Stomach (tissue), 9 donors: ENCODE results near the gene CLTCL1. TPM values are rescaled to one million over a fixed set of nuclear protein-coding genes. Genes with fewer than 3 reads are reported as not detected.

ENCODE experiments used
- DNase-seq, 2 donors: peaks; one replicate each; pipeline versions ENCODE4 v3.0.0 to v3.0.0-alpha.2; 2013 to 2019
- H3K27ac ChIP-seq, 5 donors: fragments of 200-600 bp in 4 of 5; sonication (generic) in 4 of 5; one replicate each; pipeline ENCODE4 v1.5.1; 2013 to 2019; ENCODE audit warnings: mild to moderate bottlenecking in 1 of 5, moderate library complexity in 1 of 5
- H3K27me3 ChIP-seq, 3 donors: fragments of 200-600 bp; sonication (generic); one replicate each; pipeline ENCODE4 v1.5.1; 2017 to 2019; ENCODE audit warnings: mixed run types in 1 of 3
- H3K36me3 ChIP-seq, 4 donors: fragments of 200-600 bp; sonication (generic); 1 replicate in 3 of 4; 2 replicates in 1 of 4; pipeline ENCODE4 v1.5.1; 2016 to 2019
- H3K4me1 ChIP-seq, 4 donors: fragments of 200-600 bp; sonication (generic); one replicate each; pipeline ENCODE4 v1.5.1; 2016 to 2019
- H3K4me3 ChIP-seq, 4 donors: fragments of 200-600 bp; sonication (generic) in 3 of 4; one replicate each; pipeline ENCODE4 v1.5.1; 2016 to 2019; ENCODE audit warnings: mild to moderate bottlenecking in 1 of 4
- H3K9me3 ChIP-seq, 4 donors: fragments of 200-600 bp; sonication (generic); one replicate each; pipeline ENCODE4 v1.5.1; 2016 to 2019
- CTCF ChIP-seq, 7 experiments: fragments of 450-650 bp in 4 of 7; fragments of 200-600 bp in 3 of 7; sonication (generic) in 3 of 7; IDR thresholded peaks; one replicate each; pipeline ENCODE4 v1.5.1; 2016 to 2019; ENCODE audit warnings: antibody characterized with exemption in 7 of 7, control low read depth in 2 of 7, mild to moderate bottlenecking in 1 of 7
- EP300 ChIP-seq: sonication (generic); formaldehyde crosslinking; IDR thresholded peaks from one replicate; pipeline ENCODE4 v1.6.1; 2017; ENCODE audit warnings: antibody characterized with exemption
- POLR2A ChIP-seq, 4 donors: fragments of 450-650 bp; IDR thresholded peaks; one replicate each; pipeline ENCODE4 v1.6.1; 2016; ENCODE audit warnings: antibody characterized with exemption in 4 of 4, control low read depth in 2 of 4, mild to moderate bottlenecking in 1 of 4, moderate library complexity in 1 of 4
- POLR2AphosphoS5 ChIP-seq, 3 donors: sonication (generic); formaldehyde crosslinking; IDR thresholded peaks; one replicate each; pipeline ENCODE4 v1.6.1; 2016; ENCODE audit warnings: antibody characterized with exemption in 3 of 3
- WGBS, 5 donors: extraction: QIAGEN DNeasy Blood & Tissue Kit in 3 of 5; methylation state at CpG; one replicate each; pipeline versions ENCODE4 v1.1.5 to v1.1.7; 2013 to 2018; 5-methylcytosine and 5-hydroxymethylcytosine counted together
- intact Hi-C: fragments of 100-400 bp; cut with DNase I; formaldehyde crosslinking; loops from one replicate; pipeline ENCODE4 v1.15.1; 2023; ENCODE audit warnings: low total_unique reads
- polyA plus RNA-seq, 3 donors: library from polyadenylated mRNA; stranded (reverse); fragments of 200-250 nt; gene quantifications; one replicate each; pipeline ENCODE4 v1.2.3, GENCODE V29; 2013
- total RNA-seq, 5 donors: library from RNA; depleted of rRNA; stranded (reverse); fragments of >200 nt; gene quantifications; one replicate each; pipeline versions ENCODE4 v1.1.0 to v1.2.3, GENCODE V29; 2014 to 2016
- donor health status: healthy with polysubstance abuse.
- donor health status: Bipolar disorder and iron deficiency.
- donor health status: healthy.

Gene CLTCL1
- total and polyA plus RNA-seq, 8 donors: 3.0 to 10.1 (median 4.7) TPM

- Histone ChIP-seq H3K4me3 (no peak overlapping the region), H3K4me1 (no peaks in the 10 kb centered on the region), H3K36me3 (peaks cover 0 to 65% (median 59%) of the 10 kb centered on the region in 4 donors), H3K27me3 (no peaks in the 10 kb centered on the region), H3K27ac (no peak overlapping the region), H3K9me3 (no peaks in the 10 kb centered on the region)
- intact Hi-C loops: no loop called here
- WGBS, 5 donors: 82 to 88% (median 86%) methylated on average over 3 of the region's 3 CpGs
- TF ChIP-seq POLR2AphosphoS5 (IDR thresholded peaks at IDR 0.05): no peak
- TF ChIP-seq POLR2A (IDR thresholded peaks at IDR 0.05): no peak
- no peak for TF ChIP-seq EP300
- no peak for TF ChIP-seq CTCF (IDR thresholded peaks at IDR 0.05)
- DNase-seq: no peak
These were observed 70.7 kb downstream of the CLTCL1 start for GRCh38 chr22:19220867-19221266.

- intact Hi-C loops: no loop called here
- 57 to 82% (median 70%) methylated on average over 5 of the region's 5 CpGs for whole genome bisulfite sequencing, 5 donors
- no peaks in the 10 kb centered on the region for H3K9me3 ChIP-seq
- H3K36me3 ChIP-seq: peaks cover 0 to 56% (median 53%) of the 10 kb centered on the region in 4 donors
- no peak overlapping the region for H3K27ac ChIP-seq
- H3K4me1 ChIP-seq: no peaks in the 10 kb centered on the region
- TF ChIP-seq POLR2A (IDR thresholded peaks at IDR 0.05): no peak
- no peak for TF ChIP-seq EP300
- TF ChIP-seq CTCF (IDR thresholded peaks at IDR 0.05): no peak
- no peak for TF ChIP-seq POLR2AphosphoS5 (IDR thresholded peaks at IDR 0.05)
- H3K27me3 ChIP-seq: no peaks in the 10 kb centered on the region
- H3K4me3 ChIP-seq: no peak overlapping the region
- no peak for DNase-seq
These were observed 72.8 kb downstream of the CLTCL1 start for GRCh38 chr22:19218541-19219233.

GRCh38 chr22:19216579-19216978 lies 74.9 kb downstream of the CLTCL1 start:
- H3K27ac ChIP-seq: no peak overlapping the region
- no peaks in the 10 kb centered on the region for H3K4me1 ChIP-seq
- WGBS, 5 donors: 82 to 93% (median 87%) methylated on average over 5 of the region's 5 CpGs
- H3K4me3 ChIP-seq: no peak overlapping the region
- no peaks in the 10 kb centered on the region for H3K9me3 ChIP-seq
- TF ChIP-seq POLR2AphosphoS5 (IDR thresholded peaks at IDR 0.05): no peak
- no peak for TF ChIP-seq POLR2A (IDR thresholded peaks at IDR 0.05)
- TF ChIP-seq CTCF (IDR thresholded peaks at IDR 0.05): no peak
- TF ChIP-seq EP300: no peak
- no peaks in the 10 kb centered on the region for H3K27me3 ChIP-seq
- intact Hi-C loops: no loop called here
- peaks cover 0 to 36% (median 33%) of the 10 kb centered on the region in 4 donors for H3K36me3 ChIP-seq
- DNase-seq: no peak

GRCh38 chr22:19215360-19215759 lies 76.2 kb downstream of the CLTCL1 start:
- H3K27me3 ChIP-seq: no peaks in the 10 kb centered on the region
- no peak overlapping the region for H3K27ac ChIP-seq
- 92 to 97% (median 96%) methylated on average over 14 of the region's 14 CpGs for WGBS, 5 donors
- no peak for DNase-seq
- no peaks in the 10 kb centered on the region for H3K9me3 ChIP-seq
- H3K36me3 ChIP-seq: peaks cover 0 to 24% (median 23%) of the 10 kb centered on the region in 4 donors
- H3K4me1 ChIP-seq: no peaks in the 10 kb centered on the region
- H3K4me3 ChIP-seq: no peak overlapping the region
- intact Hi-C loops: no loop called here
- TF ChIP-seq POLR2A (IDR thresholded peaks at IDR 0.05): no peak
- no peak for TF ChIP-seq EP300
- no peak for TF ChIP-seq POLR2AphosphoS5 (IDR thresholded peaks at IDR 0.05)
- TF ChIP-seq CTCF (IDR thresholded peaks at IDR 0.05): no peak
